ENCODE data around the gene UBN1. TPM values are rescaled to one million over a fixed set of nuclear protein-coding genes. Genes with fewer than 3 reads are reported as not detected.

UBN1 gene
- total and polyA plus RNA-seq, 10 of the 15 experiments (the other 5 are each of a cell fraction or from before 2014, with no cell fraction given) = 2.1 to 32.5 (median 13.9) TPM

DNA sequence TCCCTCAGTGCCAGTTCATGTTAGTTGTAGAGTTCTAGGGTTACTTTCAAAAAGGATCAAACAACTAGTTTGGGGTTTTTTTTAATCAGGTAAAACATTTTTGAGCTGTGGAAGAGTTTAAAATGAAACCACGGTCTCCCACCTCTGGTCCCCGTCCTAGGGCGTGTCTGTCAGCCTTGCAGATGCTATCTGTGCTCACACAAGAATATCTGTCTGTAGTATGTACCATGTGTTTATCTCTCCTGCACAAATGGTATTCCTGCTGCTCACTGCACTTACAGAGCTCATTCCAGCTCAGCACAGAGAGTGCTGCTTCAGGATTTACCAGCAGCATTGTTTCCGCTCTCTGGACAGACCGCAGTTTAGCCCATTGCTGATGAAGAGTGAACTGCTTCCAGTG lies 38.9 kb downstream of the UBN1 start:
- no peak for FAIRE-seq

DNA sequence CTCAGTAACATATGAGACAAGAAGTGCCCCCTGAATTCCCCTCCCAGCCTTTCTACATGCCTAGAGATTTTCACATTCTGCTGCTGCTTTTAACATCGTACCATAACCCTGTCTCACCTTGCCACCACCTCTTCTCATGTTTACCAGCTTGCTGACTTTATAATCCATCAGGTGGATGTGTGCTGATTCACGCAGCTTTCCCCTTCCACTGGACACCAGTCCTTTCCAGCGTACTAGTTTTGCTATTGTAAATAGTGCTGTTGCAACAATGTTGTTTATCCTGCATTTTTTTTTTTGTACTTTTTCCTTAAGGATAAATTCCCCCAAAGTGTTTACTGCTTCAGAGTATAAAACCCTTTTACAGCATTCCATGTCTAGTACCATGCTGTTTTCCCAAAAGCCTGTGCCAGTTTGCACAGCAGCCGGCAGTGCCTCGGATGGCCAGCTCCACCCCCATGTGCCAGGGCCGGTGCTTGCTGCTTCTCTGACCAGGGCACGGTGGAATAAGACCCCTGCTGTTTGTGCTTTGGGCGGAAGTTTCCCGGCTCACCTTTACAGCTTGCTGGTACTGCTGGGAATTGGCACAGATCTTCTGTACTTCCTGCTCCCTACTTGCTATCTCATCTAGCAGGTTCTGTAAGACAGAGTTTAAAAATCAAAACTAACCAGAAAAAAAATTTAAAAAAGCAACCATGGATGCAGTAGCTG lies 41.3 kb downstream of the UBN1 start:
- no TSS peak for BruUV-seq (replicated peaks)
- TF ChIP-seq TCF3 (IDR thresholded peaks at IDR 0.05; ENCODE audit: borderline replicate concordance, insufficient read depth, low read depth, low read length) (no peak), NR2F1 (conservative IDR thresholded peaks at IDR 0.05) (no peak), RFX5 (IDR thresholded peaks at IDR 0.05; ENCODE audit: low read depth, low read length) (no peak), ZSCAN29 (IDR thresholded peaks at IDR 0.05) (no peak), NBN (IDR thresholded peaks at IDR 0.05) (no peak), BRCA1 (IDR thresholded peaks at IDR 0.05; ENCODE audit: low read depth, low read length) (no peak), CHD4 (IDR thresholded peaks at IDR 0.05) (no peak)
- TF ChIP-seq, protein P1, sequence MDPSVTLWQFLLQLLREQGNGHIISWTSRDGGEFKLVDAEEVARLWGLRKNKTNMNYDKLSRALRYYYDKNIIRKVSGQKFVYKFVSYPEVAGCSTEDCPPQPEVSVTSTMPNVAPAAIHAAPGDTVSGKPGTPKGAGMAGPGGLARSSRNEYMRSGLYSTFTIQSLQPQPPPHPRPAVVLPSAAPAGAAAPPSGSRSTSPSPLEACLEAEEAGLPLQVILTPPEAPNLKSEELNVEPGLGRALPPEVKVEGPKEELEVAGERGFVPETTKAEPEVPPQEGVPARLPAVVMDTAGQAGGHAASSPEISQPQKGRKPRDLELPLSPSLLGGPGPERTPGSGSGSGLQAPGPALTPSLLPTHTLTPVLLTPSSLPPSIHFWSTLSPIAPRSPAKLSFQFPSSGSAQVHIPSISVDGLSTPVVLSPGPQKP (IDR thresholded peaks at IDR 0.05; ENCODE audit: low read depth, low read length) = no peak

More for the DNA sequence above, 38.9 kb downstream of the UBN1 start:
- Histone ChIP-seq H4K20me1 (ENCODE audit: control insufficient read depth, insufficient read depth) (no peaks in the 10 kb centered on the region), H3K9ac (ENCODE audit: control insufficient read depth, insufficient read depth, low read length) (no peak overlapping the region), H3K79me2 (ENCODE audit: control insufficient read depth, insufficient read depth, low read length) (no peaks in the 10 kb centered on the region), H3K4me2 (ENCODE audit: control insufficient read depth, insufficient read depth) (no peak overlapping the region), H3K27ac (ENCODE audit: control insufficient read depth, insufficient read depth) (no peak overlapping the region), H3K27me3 (replicated peaks in 1 of 2; ENCODE audit: control insufficient read depth in 2 of 2, insufficient read depth in 2 of 2, low read length in 1 of 2) (no peaks in the 10 kb centered on the region), H2AFZ (ENCODE audit: control insufficient read depth, low read depth, low read length) (no peak overlapping the region), H3K4me1 (ENCODE audit: control insufficient read depth, insufficient read depth, low read length) (no peaks in the 10 kb centered on the region), H3K4me3 (no peak overlapping the region), H3K9me3 (replicated peaks; ENCODE audit: control insufficient read depth, insufficient read depth, low read length) (no peaks in the 10 kb centered on the region), H3K36me3 (ENCODE audit: control insufficient read depth in 2 of 2, insufficient read depth in 2 of 2, low read length in 1 of 2) (peaks cover 0 to 8% of the 10 kb centered on the region in 2 experiments; a peak in 3 of 4 replicates)
- TF ChIP-seq IRF4 (IDR thresholded peaks at IDR 0.05; ENCODE audit: low read depth, low read length) (no peak), SUZ12 (IDR thresholded peaks at IDR 0.05; ENCODE audit: unreplicated experiment) (no peak), SIX5 (IDR thresholded peaks at IDR 0.05; ENCODE audit: low read depth, low read length, severe bottlenecking) (no peak), ZBED1 (IDR thresholded peaks at IDR 0.05; ENCODE audit: borderline replicate concordance) (no peak), EGR1 (IDR thresholded peaks at IDR 0.05; ENCODE audit: borderline replicate concordance in 1 of 2, low read depth in 2 of 2, low read length in 2 of 2) (no peak), STAT3 (IDR thresholded peaks at IDR 0.05; ENCODE audit: low read depth, low read length) (no peak), CHD1 (IDR thresholded peaks at IDR 0.05; ENCODE audit: low read depth, low read length) (no peak), RFX5 (IDR thresholded peaks at IDR 0.05; ENCODE audit: low read depth, low read length) (no peak), BHLHE40 (IDR thresholded peaks at IDR 0.05; ENCODE audit: borderline replicate concordance in 1 of 2, low read depth in 2 of 2, low read length in 1 of 2) (no peak), NFIC (IDR thresholded peaks at IDR 0.05; ENCODE audit: low read depth, low read length) (no peak), STAT1 (conservative IDR thresholded peaks at IDR 0.05) (no peak), SMARCA5 (IDR thresholded peaks at IDR 0.05) (no peak), CREM (IDR thresholded peaks at IDR 0.05; ENCODE audit: low read depth) (no peak), CREB1 (IDR thresholded peaks at IDR 0.05; ENCODE audit: low read depth) (no peak)
- DNase-seq (ENCODE audit: low read depth, low spot score) (no peak), ATAC-seq (no peak)
- in situ Hi-C loops (cut with MboI) = no loop called here
- ChIA-PET CTCF (no interaction called here), RAD21 (ENCODE audit: unreplicated experiment) (no interaction called here), SMC1A (ENCODE audit: uncharacterized antibody, unreplicated experiment) (no interaction called here), POLR2A (no interaction called here)
- intact Hi-C loops (cut with micrococcal nuclease; ENCODE audit: unreplicated experiment) = no loop called here
- 95% methylated on average over 5 of the region's 5 CpGs for WGBS (ENCODE audit: insufficient coverage, insufficient replicate concordance, low lambda C conversion rate, missing lambda C conversion rate)
- BruUV-seq (replicated peaks) = no TSS peak

More for the DNA sequence above, 41.3 kb downstream of the UBN1 start:
- H3K27ac ChIP-seq (ENCODE audit: control insufficient read depth, insufficient read depth) = no peak overlapping the region
- no peak overlapping the region for H3K4me3 ChIP-seq
- no peaks in the 10 kb centered on the region for H3K9me3 ChIP-seq (replicated peaks; ENCODE audit: control insufficient read depth, insufficient read depth, low read length)
- no peak for DNase-seq (ENCODE audit: low read depth, low spot score)
- no peak overlapping the region for H2AFZ ChIP-seq (ENCODE audit: control insufficient read depth, low read depth, low read length)
- ChIA-PET POLR2A (no interaction called here), RAD21 (ENCODE audit: unreplicated experiment) (interaction anchor here (0.7 kb wide), 1 partner anchor 601 kb away, joined by 3 read pairs; no protein-coding TSS in a partner anchor), CTCF (interaction anchor here (0.8 kb wide), 1 partner anchor 16 kb away, joined by 3 read pairs; no protein-coding TSS in a partner anchor), SMC1A (ENCODE audit: uncharacterized antibody, unreplicated experiment) (interaction anchor here (0.6 to 0.7 kb wide), 2 partner anchors 11 to 504 kb away, joined by 3 read pairs; no protein-coding TSS in a partner anchor)
- no peak for FAIRE-seq
- H3K4me2 ChIP-seq (ENCODE audit: control insufficient read depth, insufficient read depth) = no peak overlapping the region
- H3K9ac ChIP-seq (ENCODE audit: control insufficient read depth, insufficient read depth, low read length) = no peak overlapping the region
- WGBS (ENCODE audit: insufficient coverage, insufficient replicate concordance, low lambda C conversion rate, missing lambda C conversion rate) = 91% methylated on average over 9 of the region's 9 CpGs
- peaks cover 0 to 5% of the 10 kb centered on the region in 2 experiments; a peak in 3 of 4 replicates for H3K36me3 ChIP-seq (ENCODE audit: control insufficient read depth in 2 of 2, insufficient read depth in 2 of 2, low read length in 1 of 2)
- no peaks in the 10 kb centered on the region for H3K4me1 ChIP-seq (ENCODE audit: control insufficient read depth, insufficient read depth, low read length)
- H3K79me2 ChIP-seq (ENCODE audit: control insufficient read depth, insufficient read depth, low read length) = no peaks in the 10 kb centered on the region
- H3K27me3 ChIP-seq (replicated peaks in 1 of 2; ENCODE audit: control insufficient read depth in 2 of 2, insufficient read depth in 2 of 2, low read length in 1 of 2) = no peaks in the 10 kb centered on the region
- H4K20me1 ChIP-seq (ENCODE audit: control insufficient read depth, insufficient read depth) = no peaks in the 10 kb centered on the region
- in situ Hi-C loops (cut with MboI) = no loop called here
- no peak for ATAC-seq
- intact Hi-C loops (cut with micrococcal nuclease; ENCODE audit: unreplicated experiment) = no loop called here
